ENCODE data around the gene IL4I1.

The IL4I1 gene

DNA sequence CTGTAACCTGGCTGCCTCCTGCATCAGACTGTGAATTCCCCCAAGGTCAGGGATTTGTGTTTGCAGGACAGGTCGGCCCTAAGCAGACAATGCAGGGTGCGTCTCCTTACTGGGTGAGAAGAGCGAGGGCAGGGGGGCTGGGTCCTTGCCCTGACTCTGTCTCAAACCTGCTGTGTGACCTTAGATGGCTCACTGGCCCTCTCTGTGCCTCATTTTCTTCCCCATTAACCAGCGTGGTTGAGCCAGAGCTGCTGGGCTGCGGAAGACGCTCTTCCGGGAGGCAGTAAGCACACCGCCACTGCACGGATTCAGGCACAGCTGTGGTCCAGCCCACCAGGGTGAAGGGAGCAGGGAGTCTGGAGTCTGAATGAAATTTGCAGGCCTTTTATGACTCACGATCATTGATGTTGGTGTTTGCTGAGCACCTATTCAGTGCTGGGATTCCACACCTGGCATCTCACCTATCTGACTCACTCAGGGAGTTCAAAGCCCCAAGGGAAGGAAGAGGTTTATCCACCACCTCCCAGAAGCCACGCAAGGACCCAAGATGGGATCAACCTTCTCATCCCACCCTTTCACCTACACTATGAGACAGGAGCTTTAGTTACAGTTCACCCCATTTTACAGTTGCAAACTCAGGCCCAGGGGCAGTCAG lies 22.1 kb downstream of the IL4I1 start:
- no peaks in the 10 kb centered on the region for H3K27me3 Mint-ChIP-seq

DNA sequence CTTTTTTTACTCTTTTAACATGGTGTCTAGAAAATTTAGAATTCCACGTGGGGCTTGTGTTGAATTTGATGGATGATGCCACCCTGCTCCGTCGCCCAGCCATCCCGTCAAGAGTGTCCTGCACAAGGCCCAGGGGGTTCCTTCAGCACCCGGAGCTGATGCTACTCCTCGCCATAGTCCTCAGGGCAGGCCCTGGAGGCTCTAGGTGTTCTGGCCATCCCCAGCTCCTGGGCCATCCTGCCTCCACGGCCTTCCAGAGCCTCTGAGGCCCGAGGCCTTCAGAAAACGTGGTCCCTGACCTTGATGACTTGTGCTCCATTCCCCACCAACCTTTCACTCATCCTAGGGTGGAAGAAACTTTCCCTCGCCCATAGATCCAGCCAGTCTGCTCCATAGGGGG lies 22.9 kb downstream of the IL4I1 start:
- no peaks in the 10 kb centered on the region for H3K27me3 Mint-ChIP-seq
- H3K4me3 Mint-ChIP-seq: no peak overlapping the region
- peaks cover 57% of the 10 kb centered on the region for H3K4me1 Mint-ChIP-seq (ENCODE audit: low read depth)
- no peaks in the 10 kb centered on the region for H3K36me3 Mint-ChIP-seq (ENCODE audit: low read depth)
- H3K9me3 Mint-ChIP-seq: no peaks in the 10 kb centered on the region
- intact Hi-C loops (cut with micrococcal nuclease): no loop called here
- H3K27ac Mint-ChIP-seq: peak overlapping the region; percentile 7

More for the DNA sequence above, 22.1 kb downstream of the IL4I1 start:
- intact Hi-C loops (cut with micrococcal nuclease): no loop called here
- Mint-ChIP-seq H3K4me3 (no peak overlapping the region), H3K9me3 (no peaks in the 10 kb centered on the region), H3K27ac (peak overlapping the region; percentile 7), H3K4me1 (ENCODE audit: low read depth) (peaks cover 64% of the 10 kb centered on the region), H3K36me3 (ENCODE audit: low read depth) (no peaks in the 10 kb centered on the region)

DNA sequence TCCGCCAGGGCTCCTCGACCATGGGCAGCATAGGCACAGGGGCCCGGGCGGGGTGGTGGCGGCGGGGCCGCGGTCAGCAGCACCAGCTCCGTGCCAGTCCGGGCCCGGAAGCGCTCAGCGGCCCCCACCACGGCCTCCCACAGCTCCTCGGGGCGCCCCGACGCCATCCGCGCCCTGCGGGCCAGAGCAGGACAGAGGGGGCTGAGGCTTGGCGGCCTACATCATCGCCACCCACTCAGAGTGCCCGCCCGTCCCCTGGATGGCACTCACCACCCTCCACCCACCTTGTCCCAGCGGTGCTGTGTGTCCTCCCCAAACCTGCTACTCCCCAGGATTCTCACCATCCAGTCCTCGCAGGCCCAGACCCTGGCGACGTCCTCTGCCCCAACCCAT lies 23.6 kb downstream of the IL4I1 start:
- no peaks in the 10 kb centered on the region for H3K36me3 Mint-ChIP-seq (ENCODE audit: low read depth)
- peak overlapping the region; percentile 69 for H3K27ac Mint-ChIP-seq
- H3K4me3 Mint-ChIP-seq: no peak overlapping the region
- H3K9me3 Mint-ChIP-seq: no peaks in the 10 kb centered on the region
- intact Hi-C loops (cut with micrococcal nuclease): no loop called here
- peaks cover 50% of the 10 kb centered on the region for H3K4me1 Mint-ChIP-seq (ENCODE audit: low read depth)
- H3K27me3 Mint-ChIP-seq: no peaks in the 10 kb centered on the region

DNA sequence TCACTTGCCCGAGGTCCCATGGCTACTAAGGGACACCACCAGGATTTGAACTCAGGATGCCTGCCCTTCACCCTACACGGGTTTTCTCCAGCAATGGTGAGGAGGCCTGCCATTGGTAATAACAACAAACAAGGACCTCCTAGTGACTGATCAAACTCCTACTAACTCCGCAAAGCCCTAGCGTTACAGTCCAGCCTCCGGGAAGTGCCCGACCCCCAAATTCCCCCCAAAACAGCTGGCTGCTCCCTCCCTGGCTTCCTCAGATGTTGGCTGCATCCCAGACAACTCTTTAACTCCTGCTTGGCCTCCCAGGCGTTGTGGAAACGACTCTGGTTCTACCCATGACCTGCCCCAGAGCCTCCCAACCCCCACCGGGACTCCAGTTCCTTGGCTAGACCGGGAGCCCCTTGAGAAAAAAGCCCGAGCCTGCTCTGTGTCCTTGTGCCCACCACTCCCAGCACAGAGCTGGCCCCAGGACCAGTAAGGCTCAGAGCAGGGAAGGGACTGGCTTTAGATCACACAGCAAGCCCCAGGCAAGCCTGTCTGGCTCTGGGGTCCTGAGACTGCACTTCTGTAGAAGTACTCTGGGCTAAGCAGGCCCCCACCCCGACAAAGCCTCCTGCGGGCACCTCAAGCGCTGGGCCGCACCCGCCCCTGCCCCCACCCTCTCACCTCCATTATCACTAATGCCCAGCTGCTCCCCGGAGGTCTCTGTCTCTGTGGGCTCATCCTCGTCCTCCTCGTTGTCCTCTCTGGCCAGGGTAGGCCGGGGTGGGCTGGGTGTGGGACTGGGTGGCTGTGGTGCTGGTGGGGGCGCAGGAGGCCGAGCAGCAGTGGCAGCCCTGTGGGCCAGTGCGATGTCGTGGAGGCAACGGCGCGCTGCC lies 24.2 kb downstream of the IL4I1 start:
- Mint-ChIP-seq H3K27ac (peak overlapping the region; percentile 69), H3K9me3 (no peaks in the 10 kb centered on the region), H3K4me3 (peak overlapping the region; percentile 48), H3K27me3 (no peaks in the 10 kb centered on the region), H3K4me1 (ENCODE audit: low read depth) (peaks cover 47% of the 10 kb centered on the region), H3K36me3 (ENCODE audit: low read depth) (peaks cover 4% of the 10 kb centered on the region)
- intact Hi-C loops (cut with micrococcal nuclease): no loop called here

DNA sequence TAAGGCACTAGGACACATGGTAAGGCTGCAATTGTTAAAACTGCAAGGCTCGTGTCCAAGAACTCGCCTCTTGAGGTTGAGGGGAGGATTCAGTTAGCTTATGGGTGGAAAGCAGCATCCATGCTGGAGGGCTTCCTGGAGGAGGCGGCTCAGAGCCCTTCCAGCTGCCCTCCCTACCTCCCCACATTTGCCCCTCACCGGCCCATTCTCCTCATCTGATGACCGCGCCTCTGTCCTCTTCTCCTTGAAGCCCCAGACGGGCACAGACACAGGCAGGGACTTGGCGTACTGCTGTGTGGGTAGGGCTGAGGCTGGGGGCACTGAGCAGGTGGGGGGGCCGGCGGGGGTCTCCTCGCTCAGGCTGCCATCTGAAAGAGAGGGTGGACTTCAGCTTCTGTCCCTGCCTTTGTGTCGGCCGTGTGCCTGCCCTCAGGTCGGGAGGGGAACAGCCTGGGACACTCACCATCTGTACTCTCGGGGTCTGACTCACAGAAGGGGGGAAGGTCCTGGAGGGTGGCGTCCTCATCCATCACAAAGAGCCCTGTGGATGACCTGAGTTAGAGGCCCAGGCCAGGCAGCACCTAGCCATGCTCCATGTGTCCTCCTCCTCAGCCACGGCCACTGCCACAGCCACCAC lies 25.2 kb downstream of the IL4I1 start:
- H3K4me3 Mint-ChIP-seq: no peak overlapping the region
- H3K9me3 Mint-ChIP-seq: no peaks in the 10 kb centered on the region
- H3K27me3 Mint-ChIP-seq: no peaks in the 10 kb centered on the region
- H3K27ac Mint-ChIP-seq: peak overlapping the region; percentile 69
- intact Hi-C loops (cut with micrococcal nuclease): no loop called here
- H3K36me3 Mint-ChIP-seq (ENCODE audit: low read depth): peaks cover 14% of the 10 kb centered on the region
- peaks cover 52% of the 10 kb centered on the region for H3K4me1 Mint-ChIP-seq (ENCODE audit: low read depth)

DNA sequence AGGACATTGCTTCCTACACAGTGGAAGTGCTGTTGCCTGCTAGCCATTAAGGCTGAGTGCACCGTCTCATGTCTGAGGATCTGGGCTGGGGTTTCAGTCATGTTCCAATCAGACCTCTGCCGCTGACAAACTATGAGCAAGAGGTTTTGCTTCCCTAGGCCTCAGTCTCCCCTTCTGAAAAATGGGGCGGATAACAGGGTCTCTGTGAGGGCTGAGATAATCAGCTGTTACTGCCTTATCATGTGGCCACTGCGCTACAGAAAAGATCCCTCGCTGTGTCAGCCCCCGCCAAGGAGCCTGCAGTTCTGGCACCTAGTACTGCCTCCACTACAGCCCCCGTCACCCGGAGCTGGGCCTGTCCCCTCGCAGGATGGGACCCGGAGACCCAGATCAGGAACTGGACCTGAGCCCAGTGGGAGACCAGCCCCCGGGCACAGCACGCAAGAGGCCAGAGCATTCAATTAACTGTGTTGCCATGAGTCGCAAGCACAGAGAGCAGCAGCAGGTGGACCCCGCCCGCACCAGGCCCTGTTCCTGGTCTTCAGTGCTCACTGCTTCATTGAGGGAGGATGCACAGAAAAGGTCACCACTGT lies 26.3 kb downstream of the IL4I1 start:
- intact Hi-C loops (cut with micrococcal nuclease): no loop called here
- Mint-ChIP-seq H3K27ac (no peak overlapping the region), H3K27me3 (no peaks in the 10 kb centered on the region), H3K36me3 (ENCODE audit: low read depth) (peaks cover 24% of the 10 kb centered on the region), H3K9me3 (no peaks in the 10 kb centered on the region), H3K4me1 (ENCODE audit: low read depth) (peaks cover 56% of the 10 kb centered on the region), H3K4me3 (no peak overlapping the region)

DNA sequence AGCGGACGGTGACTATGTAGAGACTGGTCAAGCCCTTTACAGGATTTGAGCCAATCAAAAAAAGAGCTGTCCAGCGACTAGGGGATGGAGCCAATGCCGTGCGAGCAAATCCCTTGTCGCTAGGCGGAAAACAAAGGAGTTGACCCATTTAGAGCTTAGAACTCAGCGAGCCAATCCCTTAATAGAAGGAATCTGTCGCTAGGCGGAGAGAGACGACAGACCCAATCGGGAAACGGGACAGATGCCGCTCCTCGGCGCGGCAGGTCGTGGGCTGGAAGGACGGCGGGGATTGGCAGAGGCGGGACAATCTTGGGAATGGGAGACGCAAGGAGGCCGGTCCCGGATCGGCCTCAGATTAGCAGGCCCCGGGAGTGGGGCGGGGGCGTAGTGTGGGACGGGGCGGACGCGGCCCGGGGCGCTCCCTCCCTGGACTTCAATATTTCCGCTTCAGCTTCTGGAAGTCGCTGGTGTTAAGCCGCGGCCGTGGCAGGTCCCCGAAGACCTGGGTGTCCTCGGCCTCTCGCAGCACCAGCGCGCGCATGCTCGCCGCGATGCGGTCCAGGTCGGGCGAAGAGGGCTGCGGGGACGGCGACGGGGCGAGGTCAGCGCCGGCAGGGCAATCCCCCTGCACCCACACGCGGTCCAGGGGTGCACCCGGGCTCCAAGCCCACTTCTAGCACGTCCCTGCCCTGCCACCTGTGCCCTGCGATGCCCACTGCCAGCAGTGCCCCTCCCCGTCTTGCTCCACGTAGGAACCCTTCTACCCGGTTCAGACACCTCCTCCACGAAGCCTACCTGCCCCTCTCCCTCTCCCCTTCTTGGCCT lies 27.0 kb downstream of the IL4I1 start:
- Mint-ChIP-seq H3K9me3 (no peaks in the 10 kb centered on the region), H3K27ac (no peak overlapping the region), H3K4me1 (ENCODE audit: low read depth) (peaks cover 56% of the 10 kb centered on the region), H3K4me3 (no peak overlapping the region), H3K27me3 (no peaks in the 10 kb centered on the region), H3K36me3 (ENCODE audit: low read depth) (peaks cover 32% of the 10 kb centered on the region)
- intact Hi-C loops (cut with micrococcal nuclease): loop anchor here (5.0 kb wide), 1 partner anchor 52 kb away; the partner anchor contains the start of gene MED25

DNA sequence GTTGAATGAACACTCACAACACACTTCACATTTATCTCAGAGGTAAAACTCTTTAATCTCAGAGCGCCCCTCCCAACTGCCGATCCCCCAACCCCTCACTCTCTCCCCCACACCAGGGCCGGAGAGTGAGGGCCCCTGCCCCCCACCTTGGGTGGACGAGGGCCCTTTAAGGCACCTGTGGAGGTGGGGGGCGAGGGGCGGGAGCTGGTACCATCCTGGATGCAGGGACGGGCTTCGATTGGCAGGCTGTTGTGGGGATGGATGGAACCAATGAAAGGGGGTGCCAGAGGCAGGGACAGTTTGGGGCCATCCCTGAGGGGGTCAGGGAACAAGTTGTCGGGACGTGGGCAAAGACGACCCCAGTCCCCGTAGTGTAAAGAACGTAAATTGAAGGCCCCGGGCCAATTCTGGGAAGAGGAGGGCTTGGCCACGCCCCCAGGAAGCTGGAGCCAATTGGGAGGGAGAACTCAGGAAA lies 27.6 kb downstream of the IL4I1 start:
- H3K9me3 Mint-ChIP-seq: no peaks in the 10 kb centered on the region
- H3K27ac Mint-ChIP-seq: no peak overlapping the region
- intact Hi-C loops (cut with micrococcal nuclease): loop anchor here (5.0 kb wide), 1 partner anchor 52 kb away; the partner anchor contains the start of gene MED25
- no peak overlapping the region for H3K4me3 Mint-ChIP-seq
- H3K27me3 Mint-ChIP-seq: no peaks in the 10 kb centered on the region
- peaks cover 38% of the 10 kb centered on the region for H3K36me3 Mint-ChIP-seq (ENCODE audit: low read depth)
- peaks cover 56% of the 10 kb centered on the region for H3K4me1 Mint-ChIP-seq (ENCODE audit: low read depth)

DNA sequence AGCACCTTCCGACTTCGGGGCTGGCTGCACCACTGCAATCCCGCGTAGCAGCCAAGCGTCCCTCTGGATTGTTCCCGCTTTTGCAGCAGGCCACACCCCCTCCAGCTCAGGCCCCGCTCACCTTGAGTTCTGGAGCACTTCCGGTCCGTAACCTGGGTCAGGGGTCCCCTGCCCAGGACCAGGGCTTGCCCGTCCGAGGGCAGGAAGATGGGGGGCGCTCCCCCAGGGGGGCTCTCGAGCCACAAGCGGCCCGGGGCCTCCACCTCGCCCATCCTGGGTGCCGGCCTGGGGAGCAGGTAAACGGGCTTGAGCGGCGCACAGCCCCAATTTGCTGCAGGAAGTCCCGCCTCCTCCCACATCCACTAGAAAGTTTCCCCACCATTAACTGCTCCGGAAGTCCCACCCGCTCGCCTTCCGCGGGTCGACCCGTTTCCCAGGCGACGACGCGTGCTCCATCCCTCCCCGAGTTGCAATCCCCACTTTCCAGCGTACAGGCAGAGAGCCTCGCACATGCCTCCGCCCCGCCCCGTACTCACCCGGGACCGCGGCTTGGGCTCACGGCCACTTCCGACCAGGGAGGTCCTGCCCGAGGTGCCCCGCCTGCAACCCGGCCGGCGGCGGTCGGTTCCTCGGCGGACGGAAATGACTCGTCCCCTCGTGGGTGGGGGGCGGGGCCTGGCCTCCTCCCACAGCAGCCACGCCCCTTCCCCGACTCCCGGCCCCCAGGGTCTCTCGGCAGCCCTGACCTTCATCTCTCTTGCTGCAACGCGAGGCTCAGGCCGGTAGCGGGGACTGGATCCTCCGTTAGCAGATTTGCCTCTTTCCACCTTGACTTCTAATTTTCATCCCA lies 29.5 kb downstream of the IL4I1 start, which contains the start of gene PNKP:
Gene PNKP, minus strand, starts transcription at position 644 of the 850 bp plus-strand sequence. Its CDS starts 372 bp downstream, at position 272.
- Mint-ChIP-seq H3K9me3 (no peaks in the 10 kb centered on the region), H3K36me3 (ENCODE audit: low read depth) (peaks cover 57% of the 10 kb centered on the region), H3K4me1 (ENCODE audit: low read depth) (peaks cover 45% of the 10 kb centered on the region), H3K27ac (no peak within 1 kb of the TSS), H3K4me3 (peak within 1 kb of the TSS; percentile 99), H3K27me3 (no peaks in the 10 kb centered on the region)
- intact Hi-C loops (cut with micrococcal nuclease): loop anchor here (1.0 to 5.0 kb wide), 2 partner anchors 10 to 50 kb away; partner anchors contain the start of genes AKT1S1, MED25 and TBC1D17

DNA sequence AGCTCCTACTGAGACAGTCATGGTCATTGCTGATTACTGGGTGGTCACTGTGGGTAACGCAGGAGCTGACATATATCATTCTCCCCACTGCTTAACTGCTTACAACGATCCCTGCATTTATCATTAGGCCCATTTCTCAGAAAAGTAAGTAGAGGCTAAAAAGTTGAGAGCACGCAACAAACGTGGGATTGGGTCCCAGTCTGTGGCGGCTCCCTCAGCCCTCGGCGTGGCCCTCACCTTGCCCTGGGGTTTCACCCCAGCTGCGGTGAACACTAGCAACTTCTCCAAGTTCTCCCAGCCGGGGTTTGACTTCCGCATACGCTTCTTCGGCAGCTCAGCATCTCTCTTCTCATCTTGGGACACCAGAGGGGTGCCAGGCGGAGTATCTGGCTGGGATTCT lies 31.8 kb downstream of the IL4I1 start:
- peaks cover 80% of the 10 kb centered on the region for H3K36me3 Mint-ChIP-seq (ENCODE audit: low read depth)
- H3K4me1 Mint-ChIP-seq (ENCODE audit: low read depth): peaks cover 45% of the 10 kb centered on the region
- no peak overlapping the region for H3K27ac Mint-ChIP-seq
- no peaks in the 10 kb centered on the region for H3K27me3 Mint-ChIP-seq
- no peaks in the 10 kb centered on the region for H3K9me3 Mint-ChIP-seq
- H3K4me3 Mint-ChIP-seq: peak overlapping the region; percentile 99
- intact Hi-C loops (cut with micrococcal nuclease): loop anchor here (5.0 kb wide), 1 partner anchor 48 kb away; the partner anchor contains the start of gene MED25

DNA sequence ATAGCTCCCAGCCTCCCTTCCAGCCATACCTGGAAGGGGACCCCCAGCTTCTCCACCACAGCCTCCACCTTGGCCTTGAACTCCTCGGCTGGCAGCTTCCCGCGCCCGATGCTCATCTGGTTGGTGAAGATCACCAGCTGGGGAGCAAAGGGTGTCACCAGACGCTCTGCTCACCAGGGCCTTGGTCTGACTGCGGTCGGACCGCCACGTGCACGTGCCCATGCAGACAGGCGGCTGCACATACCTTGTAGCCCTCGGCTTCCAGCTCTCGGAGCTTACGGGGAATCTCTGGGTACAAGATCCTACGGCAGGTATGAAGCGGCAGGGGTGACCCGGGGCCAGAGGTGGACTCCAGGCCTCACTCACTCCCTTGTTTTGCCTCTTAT lies 32.8 kb downstream of the IL4I1 start:
- H3K36me3 Mint-ChIP-seq (ENCODE audit: low read depth): peaks cover 89% of the 10 kb centered on the region
- H3K27me3 Mint-ChIP-seq: no peaks in the 10 kb centered on the region
- intact Hi-C loops (cut with micrococcal nuclease): no loop called here
- peaks cover 45% of the 10 kb centered on the region for H3K4me1 Mint-ChIP-seq (ENCODE audit: low read depth)
- no peaks in the 10 kb centered on the region for H3K9me3 Mint-ChIP-seq
- no peak overlapping the region for H3K27ac Mint-ChIP-seq
- H3K4me3 Mint-ChIP-seq: no peak overlapping the region

DNA sequence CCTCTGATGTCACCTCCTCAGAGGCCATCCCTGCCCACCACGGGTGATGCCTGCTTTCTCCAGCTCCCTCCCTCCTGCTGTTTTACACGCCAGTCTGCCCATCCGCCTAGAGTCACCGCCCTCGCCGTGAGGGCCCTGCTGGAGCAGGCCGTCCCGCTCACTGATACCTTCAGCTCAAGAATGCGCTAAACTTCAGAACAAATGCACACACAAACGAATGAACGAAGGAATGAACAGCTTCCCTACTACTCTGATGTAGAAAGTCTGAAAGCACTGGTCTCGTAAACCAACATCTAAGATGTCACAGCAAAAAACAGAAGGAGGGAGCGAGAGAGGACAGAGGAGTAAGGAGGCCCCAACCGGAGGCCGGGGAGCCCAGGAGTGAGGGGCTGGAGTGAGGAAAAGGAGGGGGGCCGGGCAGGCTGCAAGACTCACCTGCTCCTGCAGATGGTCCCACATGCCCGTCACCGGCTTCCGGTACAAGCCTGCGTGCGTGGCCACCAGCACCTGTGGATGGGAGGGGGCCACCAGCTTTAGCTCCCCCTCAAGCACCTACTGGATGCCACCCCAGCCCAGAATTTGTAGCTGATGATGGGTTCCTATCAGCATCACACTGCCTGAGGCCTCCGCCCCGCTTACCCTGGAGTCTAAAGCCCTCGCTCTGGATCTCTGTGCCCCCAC lies 33.3 kb downstream of the IL4I1 start:
- H3K36me3 Mint-ChIP-seq (ENCODE audit: low read depth): peaks cover 95% of the 10 kb centered on the region
- H3K4me3 Mint-ChIP-seq: no peak overlapping the region
- intact Hi-C loops (cut with micrococcal nuclease): no loop called here
- H3K9me3 Mint-ChIP-seq: no peaks in the 10 kb centered on the region
- peaks cover 45% of the 10 kb centered on the region for H3K4me1 Mint-ChIP-seq (ENCODE audit: low read depth)
- H3K27me3 Mint-ChIP-seq: no peaks in the 10 kb centered on the region
- H3K27ac Mint-ChIP-seq: no peak overlapping the region

Measured in dendritic cell treated with granulocyte-macrophage colony-stimulating factor and Interleukin-4, amounts not matched to agents 40 ng/mL and 50 ng/mL, for 4 days (primary cell).